ENCODE measurements around the gene CEP57. TPM values are rescaled to one million over a fixed set of nuclear protein-coding genes. Genes with fewer than 3 reads are reported as not detected.
A peak's percentile ranks its signal among the peaks of the same experiment; 100 is the strongest.

Gene CEP57
- 73.7 and 78.8 TPM in 2 replicates for total RNA-seq (2022)
- Bru-seq, nascent RNA: percentile 84 among the genes with signal in this experiment
- percentile 90 among the genes with signal in this experiment for BruChase-seq, experiment 1, labeled RNA remaining after a 6-hour chase
- BruChase-seq, experiment 2, labeled RNA remaining after a 2-hour chase: percentile 89 among the genes with signal in this experiment
- long read RNA-seq, transcript CEP57-201 (10 exons, 3,098 nt): minor isoform, 7 of 326 reads
- long read RNA-seq, transcript CEP57-210 (7 exons, 2,084 nt): minor isoform, 11 of 326 reads
- long read RNA-seq, transcript CEP57-202 (11 exons, 3,178 nt): major isoform, 188 of 326 reads
- long read RNA-seq, partial matches to known transcripts: 15 of 326 reads
- long read RNA-seq, other reads (novel, unspliced or antisense): 103 of 326 reads

DNA sequence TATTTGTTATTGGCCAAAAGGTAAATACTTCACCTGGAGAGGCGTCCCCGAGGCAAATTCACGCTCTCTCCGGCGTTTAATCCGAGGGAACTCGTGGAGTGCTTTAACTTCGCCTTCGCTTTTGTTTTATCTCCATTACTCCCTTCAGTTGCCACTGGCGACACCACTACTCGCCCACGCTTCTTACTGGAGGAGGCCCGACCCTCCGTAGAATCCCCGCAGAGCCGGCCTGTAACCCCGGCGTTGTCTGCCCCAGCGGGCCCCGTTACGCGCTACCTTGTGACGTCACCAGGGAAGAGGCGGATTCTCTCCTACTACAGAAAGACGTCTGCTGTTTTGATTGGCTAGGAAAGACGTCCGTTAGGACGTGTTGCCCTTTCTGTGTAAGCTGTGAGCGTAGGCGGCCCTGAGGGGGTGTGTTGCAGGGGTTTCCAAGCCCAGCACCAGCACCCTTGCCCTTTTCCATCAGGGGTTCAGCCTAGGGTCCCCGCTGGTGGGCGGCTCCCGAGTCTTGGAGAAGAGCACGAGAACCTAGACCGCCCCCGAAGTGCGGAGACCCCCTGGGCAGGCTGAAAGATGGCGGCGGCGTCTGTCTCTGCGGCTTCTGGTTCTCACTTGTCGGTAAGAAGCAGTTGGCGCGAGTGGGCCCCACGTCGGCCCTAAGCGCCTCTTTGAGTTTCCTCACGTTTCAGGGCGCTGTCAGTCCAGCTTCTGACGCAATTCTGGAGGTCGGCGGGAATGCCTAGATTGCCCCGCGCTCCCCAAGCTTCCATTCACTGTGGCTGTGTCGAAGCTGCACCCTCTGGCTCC, at the start of gene CEP57:
Gene CEP57 (plus strand): TSS at position 376 of the 810 bp plus-strand sequence. CDS start 201 bp downstream, at position 577.
- ChIA-PET CTCF (interaction anchor here (0.6 to 2.5 kb wide), 7 partner anchors 9 to 757 kb away, joined by 3 to 12 read pairs (median 5); partner anchors contain the start of gene MAML2), POLR2A (interaction anchor here (0.6 to 7.3 kb wide), 49 partner anchors 8 to 1897 kb away, joined by 3 to 49 read pairs (median 5); partner anchors contain the start of genes CCDC82, CWC15, ENDOD1 and JRKL)
- peaks cover 17% of the 10 kb centered on the region for H3K4me1 Mint-ChIP-seq (ENCODE audit: insufficient read depth, unreplicated experiment)
- TF ChIP-seq, protein P1, sequence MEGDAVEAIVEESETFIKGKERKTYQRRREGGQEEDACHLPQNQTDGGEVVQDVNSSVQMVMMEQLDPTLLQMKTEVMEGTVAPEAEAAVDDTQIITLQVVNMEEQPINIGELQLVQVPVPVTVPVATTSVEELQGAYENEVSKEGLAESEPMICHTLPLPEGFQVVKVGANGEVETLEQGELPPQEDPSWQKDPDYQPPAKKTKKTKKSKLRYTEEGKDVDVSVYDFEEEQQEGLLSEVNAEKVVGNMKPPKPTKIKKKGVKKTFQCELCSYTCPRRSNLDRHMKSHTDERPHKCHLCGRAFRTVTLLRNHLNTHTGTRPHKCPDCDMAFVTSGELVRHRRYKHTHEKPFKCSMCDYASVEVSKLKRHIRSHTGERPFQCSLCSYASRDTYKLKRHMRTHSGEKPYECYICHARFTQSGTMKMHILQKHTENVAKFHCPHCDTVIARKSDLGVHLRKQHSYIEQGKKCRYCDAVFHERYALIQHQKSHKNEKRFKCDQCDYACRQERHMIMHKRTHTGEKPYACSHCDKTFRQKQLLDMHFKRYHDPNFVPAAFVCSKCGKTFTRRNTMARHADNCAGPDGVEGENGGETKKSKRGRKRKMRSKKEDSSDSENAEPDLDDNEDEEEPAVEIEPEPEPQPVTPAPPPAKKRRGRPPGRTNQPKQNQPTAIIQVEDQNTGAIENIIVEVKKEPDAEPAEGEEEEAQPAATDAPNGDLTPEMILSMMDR (IDR thresholded peaks at IDR 0.05; ENCODE audit: unreplicated experiment): no peak
- intact Hi-C loops (cut with micrococcal nuclease): loop anchor here (1.0 kb wide), 1 partner anchor 603 kb away; no protein-coding TSS in a partner anchor
- H3K27me3 Mint-ChIP-seq (ENCODE audit: insufficient read depth, unreplicated experiment): no peaks in the 10 kb centered on the region
- peak; percentile 99 for DNase-seq (ENCODE audit: unreplicated experiment)
- no peaks in the 10 kb centered on the region for H3K9me3 Mint-ChIP-seq (ENCODE audit: unreplicated experiment)
- H3K36me3 Mint-ChIP-seq (ENCODE audit: insufficient read depth, unreplicated experiment): peaks cover 32% of the 10 kb centered on the region
- BruUV-seq (replicated peaks): no TSS peak
- H3K27ac Mint-ChIP-seq (ENCODE audit: low read depth, unreplicated experiment): peak within 1 kb of the TSS; percentile 100
- H3K4me3 Mint-ChIP-seq (ENCODE audit: unreplicated experiment): peak within 1 kb of the TSS; percentile 97

DNA sequence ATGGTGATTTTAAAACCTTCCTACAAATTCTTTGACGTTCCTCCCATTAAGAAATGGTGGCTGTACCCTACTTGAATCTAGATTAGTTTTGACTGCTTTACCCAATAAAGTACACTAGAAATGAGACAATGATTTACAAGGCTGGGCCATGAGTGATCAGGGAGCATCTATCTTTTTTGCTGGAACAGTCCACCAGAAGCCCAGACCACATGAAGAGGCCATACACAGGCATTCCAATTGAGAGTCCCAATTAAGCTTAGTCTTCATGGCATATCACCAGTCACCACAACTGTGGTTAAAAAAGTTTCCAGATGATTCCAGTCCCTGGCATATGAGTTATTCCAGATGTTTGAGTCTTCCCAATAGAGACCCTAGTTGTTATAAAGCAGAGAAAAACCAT, 40.2 kb upstream of the CEP57 start:
- Mint-ChIP-seq H3K27me3 (ENCODE audit: insufficient read depth, unreplicated experiment) (no peaks in the 10 kb centered on the region), H3K9me3 (ENCODE audit: unreplicated experiment) (no peaks in the 10 kb centered on the region), H3K27ac (ENCODE audit: low read depth, unreplicated experiment) (no peak overlapping the region), H3K4me1 (ENCODE audit: insufficient read depth, unreplicated experiment) (no peaks in the 10 kb centered on the region), H3K36me3 (ENCODE audit: insufficient read depth, unreplicated experiment) (no peaks in the 10 kb centered on the region), H3K4me3 (ENCODE audit: unreplicated experiment) (no peak overlapping the region)
- ChIA-PET CTCF (interaction anchor here (0.6 to 2.2 kb wide), 4 partner anchors 12 to 595 kb away, joined by 3 to 7 read pairs (median 4); no protein-coding TSS in a partner anchor), POLR2A (no interaction called here)
- DNase-seq (ENCODE audit: unreplicated experiment): no peak
- TF ChIP-seq, protein P1 (IDR thresholded peaks at IDR 0.05; ENCODE audit: unreplicated experiment): no peak
- intact Hi-C loops (cut with micrococcal nuclease): no loop called here
- BruUV-seq (replicated peaks): no TSS peak

DNA sequence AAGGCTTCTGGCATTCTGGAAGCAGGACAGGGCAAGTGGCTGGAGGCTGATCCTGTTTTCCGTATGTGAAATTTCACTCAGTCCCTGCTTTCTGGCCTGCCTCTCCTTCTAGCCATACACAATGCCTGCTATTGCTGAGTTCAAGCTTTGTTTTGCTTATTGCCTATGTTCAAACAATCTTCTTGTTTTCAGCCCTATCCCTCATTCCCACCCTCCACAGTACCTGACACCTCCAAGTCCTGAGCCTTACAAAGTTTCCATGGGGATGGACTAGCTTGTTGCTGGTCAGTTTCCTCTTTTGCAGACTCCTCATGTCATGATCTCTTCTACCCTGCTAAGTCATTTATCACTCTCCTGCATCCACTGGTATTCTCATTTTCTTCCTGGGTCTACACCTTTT, 38.8 kb upstream of the CEP57 start:
- Mint-ChIP-seq H3K9me3 (ENCODE audit: unreplicated experiment) (no peaks in the 10 kb centered on the region), H3K4me1 (ENCODE audit: insufficient read depth, unreplicated experiment) (no peaks in the 10 kb centered on the region), H3K27me3 (ENCODE audit: insufficient read depth, unreplicated experiment) (no peaks in the 10 kb centered on the region), H3K4me3 (ENCODE audit: unreplicated experiment) (no peak overlapping the region), H3K36me3 (ENCODE audit: insufficient read depth, unreplicated experiment) (no peaks in the 10 kb centered on the region), H3K27ac (ENCODE audit: low read depth, unreplicated experiment) (no peak overlapping the region)
- ChIA-PET POLR2A (no interaction called here), CTCF (interaction anchor here (0.9 kb wide), 1 partner anchor 85 kb away, joined by 3 read pairs; no protein-coding TSS in a partner anchor)
- TF ChIP-seq, protein P1 (IDR thresholded peaks at IDR 0.05; ENCODE audit: unreplicated experiment): no peak
- no TSS peak for BruUV-seq (replicated peaks)
- intact Hi-C loops (cut with micrococcal nuclease): no loop called here
- no peak for DNase-seq (ENCODE audit: unreplicated experiment)

DNA sequence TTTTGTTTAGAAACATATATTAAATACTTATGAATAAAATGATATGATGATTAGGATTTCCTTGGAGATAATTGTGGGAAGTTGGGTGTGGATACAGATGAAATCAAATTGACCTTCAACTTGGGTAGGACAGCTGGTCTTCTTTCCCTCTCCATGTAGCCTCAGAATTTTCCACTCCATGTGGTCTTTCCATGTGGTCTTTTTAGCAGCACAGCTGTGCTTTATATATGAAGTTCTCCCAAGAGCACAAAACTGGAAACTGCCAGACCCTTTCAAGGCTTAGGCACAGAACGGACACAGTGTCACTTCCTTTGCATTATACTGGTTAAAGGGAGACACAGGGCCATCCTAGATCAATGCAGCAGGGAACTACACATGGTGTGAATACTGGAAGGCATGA, 29.4 kb upstream of the CEP57 start:
- no peak for DNase-seq (ENCODE audit: unreplicated experiment)
- no TSS peak for BruUV-seq (replicated peaks)
- Mint-ChIP-seq H3K36me3 (ENCODE audit: insufficient read depth, unreplicated experiment) (no peaks in the 10 kb centered on the region), H3K9me3 (ENCODE audit: unreplicated experiment) (no peaks in the 10 kb centered on the region), H3K27me3 (ENCODE audit: insufficient read depth, unreplicated experiment) (no peaks in the 10 kb centered on the region), H3K27ac (ENCODE audit: low read depth, unreplicated experiment) (no peak overlapping the region), H3K4me3 (ENCODE audit: unreplicated experiment) (no peak overlapping the region), H3K4me1 (ENCODE audit: insufficient read depth, unreplicated experiment) (no peaks in the 10 kb centered on the region)
- POLR2A ChIA-PET: no interaction called here
- intact Hi-C loops (cut with micrococcal nuclease): loop anchor here (5.0 to 10.0 kb wide), 2 partner anchors 664 to 789 kb away; partner anchors contain the start of genes CWC15 and KDM4D
- CTCF ChIA-PET: interaction anchor here (1.6 to 12.7 kb wide), 4 partner anchors 56 to 607 kb away, joined by 6 to 302 read pairs (median 12); partner anchors contain the start of gene SESN3
- TF ChIP-seq, protein P1 (IDR thresholded peaks at IDR 0.05; ENCODE audit: unreplicated experiment): no peak
